ENCODE measurements around the gene IGFBP6.
"Not testable (repeated sequence)": the region's sequence is repeated elsewhere in the genome, so short reads cannot be mapped to it uniquely, and the experiment has no call there.

The IGFBP6 gene

DNA sequence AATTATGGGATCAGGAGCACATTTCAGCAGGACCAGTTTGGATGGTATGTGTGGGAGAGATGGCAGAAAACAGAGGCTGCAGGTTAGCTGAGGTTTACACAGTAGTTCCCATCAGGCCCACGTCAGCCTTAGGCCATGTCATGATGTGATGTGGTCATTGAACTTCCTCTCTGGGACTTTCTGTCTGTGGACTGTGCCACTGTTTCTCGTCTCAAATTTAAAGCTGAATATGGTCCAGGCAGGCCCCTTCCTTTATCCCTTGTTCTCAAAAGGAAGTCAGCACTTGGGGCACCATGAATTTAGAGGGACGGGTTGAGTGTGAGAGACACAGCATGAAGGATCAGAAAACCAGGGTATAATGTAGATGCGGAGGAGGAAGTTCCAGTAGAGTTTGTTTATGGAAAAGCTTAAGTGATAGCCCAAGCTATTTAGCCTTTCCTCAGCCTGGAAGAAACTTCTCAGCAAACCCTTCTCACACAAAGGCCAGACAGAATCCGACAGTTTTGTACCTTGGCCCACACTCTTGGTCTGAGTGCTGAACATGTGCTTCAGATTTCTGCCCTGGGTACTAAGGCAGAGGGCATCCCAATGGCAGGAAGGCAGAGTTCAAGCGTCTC, 3.6 kb upstream of the IGFBP6 start:
- TF ChIP-seq, protein P1, sequence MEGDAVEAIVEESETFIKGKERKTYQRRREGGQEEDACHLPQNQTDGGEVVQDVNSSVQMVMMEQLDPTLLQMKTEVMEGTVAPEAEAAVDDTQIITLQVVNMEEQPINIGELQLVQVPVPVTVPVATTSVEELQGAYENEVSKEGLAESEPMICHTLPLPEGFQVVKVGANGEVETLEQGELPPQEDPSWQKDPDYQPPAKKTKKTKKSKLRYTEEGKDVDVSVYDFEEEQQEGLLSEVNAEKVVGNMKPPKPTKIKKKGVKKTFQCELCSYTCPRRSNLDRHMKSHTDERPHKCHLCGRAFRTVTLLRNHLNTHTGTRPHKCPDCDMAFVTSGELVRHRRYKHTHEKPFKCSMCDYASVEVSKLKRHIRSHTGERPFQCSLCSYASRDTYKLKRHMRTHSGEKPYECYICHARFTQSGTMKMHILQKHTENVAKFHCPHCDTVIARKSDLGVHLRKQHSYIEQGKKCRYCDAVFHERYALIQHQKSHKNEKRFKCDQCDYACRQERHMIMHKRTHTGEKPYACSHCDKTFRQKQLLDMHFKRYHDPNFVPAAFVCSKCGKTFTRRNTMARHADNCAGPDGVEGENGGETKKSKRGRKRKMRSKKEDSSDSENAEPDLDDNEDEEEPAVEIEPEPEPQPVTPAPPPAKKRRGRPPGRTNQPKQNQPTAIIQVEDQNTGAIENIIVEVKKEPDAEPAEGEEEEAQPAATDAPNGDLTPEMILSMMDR (IDR thresholded peaks at IDR 0.05; ENCODE audit: insufficient read depth, low read length, poor library complexity, severe bottlenecking), result no peak
- no peak for DNase-seq (ENCODE audit: extremely low read depth, insufficient read length)
- no peaks in the 10 kb centered on the region for H3K36me3 ChIP-seq (ENCODE audit: control insufficient read depth, insufficient read depth, low read length)

DNA sequence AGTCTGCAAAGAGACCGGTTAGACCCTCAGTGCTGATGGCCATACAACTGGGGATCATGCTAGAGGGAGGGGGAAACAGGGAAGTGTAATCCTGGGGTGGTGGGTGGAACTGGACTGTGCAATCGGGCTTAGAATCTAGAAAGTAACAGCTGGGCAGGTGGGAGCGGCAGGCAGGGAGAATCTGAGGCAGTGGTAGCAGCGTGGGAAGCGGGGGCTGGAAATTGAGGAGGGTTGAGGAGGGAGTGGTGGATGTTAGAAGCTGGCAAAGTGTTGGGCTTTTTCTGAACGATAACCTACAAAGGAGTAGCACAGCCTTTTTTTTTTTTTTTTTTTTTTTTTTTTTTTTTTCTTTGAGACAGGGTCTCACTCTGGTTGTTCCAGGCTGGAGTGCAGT, 3.1 kb upstream of the IGFBP6 start:
- Histone ChIP-seq H3K27me3 (replicated peaks; ENCODE audit: control insufficient read depth, insufficient read depth, low read length) (no peaks in the 10 kb centered on the region; the same call in 1 of the 2 replicates), H3K4me3 (replicated peaks; ENCODE audit: low read depth, low read length) (no peak overlapping the region), H3K36me3 (ENCODE audit: control insufficient read depth, insufficient read depth, low read length) (no peaks in the 10 kb centered on the region)
- TF ChIP-seq, protein P1 (IDR thresholded peaks at IDR 0.05; ENCODE audit: insufficient read depth, low read length, poor library complexity, severe bottlenecking), result no peak
- no peak for DNase-seq (ENCODE audit: extremely low read depth, insufficient read length)

More for the DNA sequence above, 3.6 kb upstream of the IGFBP6 start:
- Histone ChIP-seq H3K4me3 (replicated peaks; ENCODE audit: low read depth, low read length) (no peak overlapping the region), H3K27me3 (replicated peaks; ENCODE audit: control insufficient read depth, insufficient read depth, low read length) (no peaks in the 10 kb centered on the region; the same call in 1 of the 2 replicates)

DNA sequence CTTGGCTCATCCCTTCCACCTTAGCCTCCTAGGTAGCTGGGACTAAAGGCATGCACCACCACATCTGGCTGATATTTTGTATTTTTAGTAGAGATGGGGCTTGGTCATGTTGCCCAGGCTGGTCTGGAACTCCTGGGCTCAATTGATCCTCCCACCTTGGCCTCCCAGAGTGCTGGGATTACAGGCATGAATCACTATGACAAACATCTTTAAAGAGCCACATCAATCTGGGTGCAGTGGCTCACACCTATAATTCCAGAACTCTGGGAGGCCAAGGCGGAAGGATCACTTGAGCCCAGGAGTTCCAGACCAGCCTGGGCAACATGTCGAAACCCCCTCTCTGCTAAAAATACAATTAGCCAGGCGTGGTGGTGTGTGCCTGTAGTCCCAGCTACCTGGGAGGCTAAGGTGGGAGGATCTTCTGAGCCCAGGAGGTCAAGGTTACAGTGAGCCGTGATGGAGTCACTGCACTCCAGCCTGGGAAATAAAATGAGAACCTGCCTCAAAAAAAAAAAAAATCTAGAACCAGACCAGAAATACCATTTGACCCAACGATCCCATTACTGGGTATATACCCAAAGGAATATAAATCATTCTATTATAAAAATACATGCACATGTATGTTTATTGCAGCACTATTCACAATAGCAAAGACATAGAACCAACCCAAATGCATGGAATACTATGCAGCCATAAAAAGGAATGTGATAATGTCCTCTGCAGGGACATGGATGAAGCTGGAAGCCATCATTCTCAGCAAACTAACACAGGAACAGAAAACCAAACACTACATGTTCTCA, 2.5 kb upstream of the IGFBP6 start:
- not testable (repeated sequence) for H3K27me3 ChIP-seq (replicated peaks; ENCODE audit: control insufficient read depth, insufficient read depth, low read length); H3K36me3 ChIP-seq (ENCODE audit: control insufficient read depth, insufficient read depth, low read length); DNase-seq (ENCODE audit: extremely low read depth, insufficient read length); H3K4me3 ChIP-seq (replicated peaks; ENCODE audit: low read depth, low read length)

DNA sequence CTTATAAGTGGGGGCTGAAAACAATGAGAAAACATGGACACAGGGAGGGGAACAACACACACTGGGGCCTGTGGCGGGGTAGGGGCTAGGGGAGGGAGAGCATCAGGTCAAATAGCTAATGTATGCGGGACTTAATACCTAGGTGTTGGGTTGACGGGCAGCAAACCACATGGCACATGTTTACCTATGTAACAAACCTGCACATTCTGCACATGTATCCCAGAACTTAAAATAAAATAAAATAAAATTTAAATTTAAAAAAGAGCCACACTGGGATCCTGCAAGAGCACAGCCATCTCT, 1.9 kb upstream of the IGFBP6 start:
- not testable (repeated sequence) for H3K36me3 ChIP-seq (ENCODE audit: control insufficient read depth, insufficient read depth, low read length); H3K4me3 ChIP-seq (replicated peaks; ENCODE audit: low read depth, low read length); H3K27me3 ChIP-seq (replicated peaks; ENCODE audit: control insufficient read depth, insufficient read depth, low read length); DNase-seq (ENCODE audit: extremely low read depth, insufficient read length)

DNA sequence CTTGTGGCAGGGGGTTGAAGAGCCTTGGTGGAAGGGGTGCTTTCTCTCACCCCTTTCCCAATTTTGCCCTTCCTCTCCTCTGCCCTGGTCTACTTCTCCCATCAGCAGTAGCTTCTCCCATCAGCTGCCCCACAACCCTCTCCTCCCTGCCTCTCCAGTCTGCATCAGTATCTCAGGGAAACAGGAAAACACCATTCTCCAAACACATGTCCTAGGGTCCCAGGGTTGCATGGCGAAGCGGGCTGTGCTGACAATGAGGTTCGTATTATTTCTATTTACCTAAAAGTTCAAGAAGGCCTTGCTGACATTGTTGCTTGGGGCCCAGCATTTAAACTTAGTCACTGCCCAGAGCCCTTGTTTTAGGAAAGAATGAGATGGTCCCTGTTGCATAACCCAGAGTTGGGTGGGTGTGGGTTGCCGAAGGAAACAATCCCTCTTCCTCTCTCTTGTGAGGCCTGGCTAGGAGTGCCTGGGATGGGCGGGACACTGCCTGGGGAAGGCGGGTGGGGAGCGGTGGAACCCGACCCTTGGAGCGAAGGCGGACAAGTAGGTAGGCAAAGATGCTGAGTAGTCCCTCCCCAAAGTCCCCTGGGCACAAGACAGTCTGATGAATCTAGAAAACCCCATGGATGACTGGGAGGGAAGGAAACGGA, 1.3 kb upstream of the IGFBP6 start:
- DNase-seq (ENCODE audit: extremely low read depth, insufficient read length), result no peak
- H3K36me3 ChIP-seq (ENCODE audit: control insufficient read depth, insufficient read depth, low read length), result no peaks in the 10 kb centered on the region
- no peak overlapping the region for H3K4me3 ChIP-seq (replicated peaks; ENCODE audit: low read depth, low read length)
- TF ChIP-seq, protein P1 (IDR thresholded peaks at IDR 0.05; ENCODE audit: insufficient read depth, low read length, poor library complexity, severe bottlenecking), result no peak
- H3K27me3 ChIP-seq (replicated peaks; ENCODE audit: control insufficient read depth, insufficient read depth, low read length), result no peaks in the 10 kb centered on the region; the same call in 1 of the 2 replicates

DNA sequence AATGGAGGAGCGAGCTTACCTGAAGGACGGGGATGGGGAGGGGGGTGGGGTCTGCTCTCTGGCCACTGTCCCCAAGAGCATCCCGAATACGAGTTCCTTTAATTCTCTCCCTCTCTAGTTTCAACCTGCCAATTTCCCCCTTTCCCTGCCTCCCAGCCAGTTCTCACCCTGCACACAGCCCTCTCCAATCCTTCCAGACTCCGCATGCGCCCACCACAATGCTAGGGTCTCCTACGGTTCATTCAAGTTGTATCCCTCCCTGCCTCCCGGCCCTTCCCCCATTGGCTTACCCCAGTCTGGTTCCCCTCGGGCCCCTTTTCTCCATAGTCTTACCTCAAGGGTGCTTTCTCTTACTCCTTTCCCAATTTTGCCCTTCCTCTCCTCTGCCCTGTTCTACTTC, 708 bp upstream of the IGFBP6 start:
- TF ChIP-seq, protein P1 (IDR thresholded peaks at IDR 0.05; ENCODE audit: insufficient read depth, low read length, poor library complexity, severe bottlenecking), result no peak
- H3K36me3 ChIP-seq (ENCODE audit: control insufficient read depth, insufficient read depth, low read length), result no peaks in the 10 kb centered on the region
- H3K27me3 ChIP-seq (replicated peaks; ENCODE audit: control insufficient read depth, insufficient read depth, low read length), result no peaks in the 10 kb centered on the region; the same call in 1 of the 2 replicates
- DNase-seq (ENCODE audit: extremely low read depth, insufficient read length), result no peak
- no peak overlapping the region for H3K4me3 ChIP-seq (replicated peaks; ENCODE audit: low read depth, low read length)

Data from GM06990 (cell line).